A549 (cell line): ENCODE results near the gene CCDC83. TPM values are rescaled to one million over a fixed set of nuclear protein-coding genes. Genes with fewer than 3 reads are reported as not detected.
A peak's percentile ranks its signal among the peaks of the same experiment; 100 is the strongest.

Experiments used
- ATAC-seq, 2 experiments: fragments of 200-7000 bp in 1 of 2; fragments of >200 bp in 1 of 2; cut with Nextera tagmentation in 1 of 2; cut with Tn5 transposase in 1 of 2; 3 replicates each; pipeline versions ENCODE4 v1.8.0 to v1.9.1; 2018 to 2020; ENCODE audit warnings: mild to moderate bottlenecking in 1 of 2, moderate library complexity in 1 of 2
- CTCF ChIA-PET: fragments of 300-600 bp; sonication (Branson Sonifier 250); formaldehyde crosslinking; extraction: SDS; loops from one replicate; lab custom pipeline; 2021; ENCODE audit warnings: antibody characterized with exemption, inconsistent platforms; lab: Yijun Ruan, JAX
- POLR2A ChIA-PET: fragments of 350-600 bp; formaldehyde crosslinking; extraction: SDS; loops from one replicate; lab custom pipeline; 2021; ENCODE audit warnings: antibody characterized with exemption, inconsistent platforms; lab: Yijun Ruan, JAX
- DNase-seq, 2 experiments: peaks; one replicate each; pipeline versions ENCODE4 v3.0.0 to v3.0.0-alpha.2; 2011 to 2016; ENCODE audit warnings: low read depth in 1 of 2, low spot score in 1 of 2
- FAIRE-seq: peaks from 2 replicates; lab custom pipeline; 2011; peaks lifted over from hg19 to GRCh38; lab: Jason Lieb, UNC
- H3K27ac ChIP-seq, 2 experiments: fragments of >200 bp; sonication (Bioruptor Twin); formaldehyde crosslinking; 3 replicates each; pipeline ENCODE4 v1.5.1; 2016 to 2017
- H3K4me1 ChIP-seq: fragments of >200 bp; sonication (Bioruptor Twin); formaldehyde crosslinking; 3 replicates; pipeline ENCODE4 v1.6.1; 2016
- H3K4me2 ChIP-seq: fragments of >200 bp; sonication (Bioruptor Twin); formaldehyde crosslinking; 3 replicates; pipeline ENCODE4 v1.6.1; 2016
- H3K4me3 ChIP-seq: fragments of >200 bp; sonication (Bioruptor Twin); formaldehyde crosslinking; 3 replicates; pipeline ENCODE4 v1.5.1; 2016
- H3K9me3 ChIP-seq: fragments of >200 bp; sonication (Bioruptor Twin); formaldehyde crosslinking; 3 replicates; pipeline ENCODE4 v1.6.1; 2016
- CBX2 ChIP-seq: fragments of 200-600 bp; sonication (generic); IDR thresholded peaks from 2 replicates; pipeline ENCODE4 v1.6.1; 2016; ENCODE audit warnings: low read depth, mild to moderate bottlenecking, borderline replicate concordance
- CEBPB ChIP-seq, 2 experiments: fragments of >200 bp in 1 of 2; sonication (Bioruptor Twin) in 1 of 2; formaldehyde crosslinking in 1 of 2; IDR thresholded peaks; 2 replicates each; pipeline ENCODE4 v1.6.1; 2012 to 2016
- EHMT2 ChIP-seq: fragments of 200-600 bp; sonication (generic); IDR thresholded peaks from 2 replicates; pipeline ENCODE4 v1.6.1; 2016; ENCODE audit warnings: antibody characterized with exemption, low read depth, mild to moderate bottlenecking, moderate library complexity
- ELK1 ChIP-seq: fragments of 150-350 bp; IDR thresholded peaks from 2 replicates; pipeline ENCODE4 v1.6.1; 2014; ENCODE audit warnings: low read depth, mild to moderate bottlenecking, low read length
- EP300 ChIP-seq, 2 experiments: fragments of >200 bp; sonication (Bioruptor Twin); formaldehyde crosslinking; IDR thresholded peaks; 2 replicates in 1 of 2; 3 replicates in 1 of 2; pipeline ENCODE4 v1.6.1; 2016 to 2017
- FOSB ChIP-seq: fragments of 250-450 bp; sonication (Bioruptor Pico); IDR thresholded peaks from 2 replicates; pipeline ENCODE4 v1.5.0; 2020; ENCODE audit warnings: mild to moderate bottlenecking, moderate library complexity
- FOSL2 ChIP-seq, 2 experiments: fragments of 450-650 bp in 1 of 2; fragments of >200 bp in 1 of 2; sonication (Bioruptor Twin) in 1 of 2; formaldehyde crosslinking; IDR thresholded peaks; 2 replicates each; pipeline versions ENCODE4 v1.5.0 to v1.6.1; 2016 to 2020; ENCODE audit warnings: mild to moderate bottlenecking in 1 of 2, moderate library complexity in 1 of 2
- HOXB5 ChIP-seq: fragments of 250-450 bp; sonication (Bioruptor Pico); IDR thresholded peaks from 2 replicates; pipeline ENCODE4 v1.5.0; 2020; ENCODE audit warnings: mild to moderate bottlenecking, moderate library complexity
- JUN ChIP-seq, 2 experiments: fragments of >200 bp; sonication (Bioruptor Twin); formaldehyde crosslinking; IDR thresholded peaks; 2 replicates in 1 of 2; 3 replicates in 1 of 2; pipeline ENCODE4 v1.6.1; 2016 to 2017
- JUNB ChIP-seq: fragments of >200 bp; sonication (Bioruptor Twin); formaldehyde crosslinking; IDR thresholded peaks from 2 replicates; pipeline ENCODE4 v1.6.1; 2016
- KDM1A ChIP-seq: fragments of 200-600 bp; sonication (generic); IDR thresholded peaks from 2 replicates; pipeline ENCODE4 v1.6.1; 2016; ENCODE audit warnings: low read depth, mild to moderate bottlenecking
- KDM5A ChIP-seq: fragments of 200-600 bp; sonication (generic); IDR thresholded peaks from 2 replicates; pipeline ENCODE4 v1.6.1; 2016; ENCODE audit warnings: antibody characterized with exemption, mild to moderate bottlenecking
- MAFK ChIP-seq: fragments of 450-650 bp; IDR thresholded peaks from 2 replicates; pipeline ENCODE4 v1.6.1; 2014; ENCODE audit not compliant: partially characterized antibody
- MAX ChIP-seq: IDR thresholded peaks from 2 replicates; pipeline ENCODE4 v1.6.1; 2012
- RAD21 ChIP-seq, 2 experiments: fragments of >200 bp in 1 of 2; sonication (Bioruptor Twin) in 1 of 2; formaldehyde crosslinking in 1 of 2; IDR thresholded peaks in 1 of 2; conservative IDR thresholded peaks in 1 of 2; 2 replicates in 1 of 2; 3 replicates in 1 of 2; pipeline ENCODE4 v1.6.1; 2012 to 2018; ENCODE audit warnings: inconsistent platforms in 1 of 2
- RARB ChIP-seq: fragments of 250-450 bp; sonication (Bioruptor Pico); IDR thresholded peaks from 2 replicates; pipeline ENCODE4 v1.8.0; 2021; ENCODE audit warnings: mild to moderate bottlenecking, moderate library complexity
- TFCP2L1 ChIP-seq: fragments of 250-450 bp; sonication (Bioruptor Pico); IDR thresholded peaks from 2 replicates; pipeline ENCODE4 v1.5.0; 2021; ENCODE audit warnings: mild to moderate bottlenecking
- ZNF302 ChIP-seq: fragments of 250-450 bp; sonication (Bioruptor Pico); IDR thresholded peaks from 2 replicates; pipeline ENCODE4 v1.9.0; 2021; ENCODE audit warnings: inconsistent platforms, mild to moderate bottlenecking, moderate library complexity
- WGBS: methylation state at CpG from one replicate; pipeline ENCODE4 v1.1.6; 2017; ENCODE audit errors: missing lambda C conversion rate; 5-methylcytosine and 5-hydroxymethylcytosine counted together
- polyA plus RNA-seq, 4 experiments: library from polyadenylated mRNA; depleted of rRNA in 3 of 4; stranded (reverse); fragments of >200 nt; fragmentation: RNase III in 1 of 4; extraction: RNeasy Plus Mini Kit Qiagen cat#74134 plus additional on column Dnase treatment in 1 of 4; gene quantifications; 2 replicates in 3 of 4; 3 replicates in 1 of 4; pipeline ENCODE4 v1.2.3, GENCODE V29; 2011 to 2017
- TF ChIP-seq, protein P1 (sequence below): fragments of >200 bp; sonication (Bioruptor Twin); formaldehyde crosslinking; IDR thresholded peaks from 3 replicates; pipeline ENCODE4 v1.5.1; 2016
- TF ChIP-seq, protein P2 (sequence below): IDR thresholded peaks from 2 replicates; pipeline ENCODE4 v1.6.1; 2012

The CCDC83 gene
- polyA plus RNA-seq, 2 of the 4 experiments (the other 2 are of a cell fraction) = not detected

DNA sequence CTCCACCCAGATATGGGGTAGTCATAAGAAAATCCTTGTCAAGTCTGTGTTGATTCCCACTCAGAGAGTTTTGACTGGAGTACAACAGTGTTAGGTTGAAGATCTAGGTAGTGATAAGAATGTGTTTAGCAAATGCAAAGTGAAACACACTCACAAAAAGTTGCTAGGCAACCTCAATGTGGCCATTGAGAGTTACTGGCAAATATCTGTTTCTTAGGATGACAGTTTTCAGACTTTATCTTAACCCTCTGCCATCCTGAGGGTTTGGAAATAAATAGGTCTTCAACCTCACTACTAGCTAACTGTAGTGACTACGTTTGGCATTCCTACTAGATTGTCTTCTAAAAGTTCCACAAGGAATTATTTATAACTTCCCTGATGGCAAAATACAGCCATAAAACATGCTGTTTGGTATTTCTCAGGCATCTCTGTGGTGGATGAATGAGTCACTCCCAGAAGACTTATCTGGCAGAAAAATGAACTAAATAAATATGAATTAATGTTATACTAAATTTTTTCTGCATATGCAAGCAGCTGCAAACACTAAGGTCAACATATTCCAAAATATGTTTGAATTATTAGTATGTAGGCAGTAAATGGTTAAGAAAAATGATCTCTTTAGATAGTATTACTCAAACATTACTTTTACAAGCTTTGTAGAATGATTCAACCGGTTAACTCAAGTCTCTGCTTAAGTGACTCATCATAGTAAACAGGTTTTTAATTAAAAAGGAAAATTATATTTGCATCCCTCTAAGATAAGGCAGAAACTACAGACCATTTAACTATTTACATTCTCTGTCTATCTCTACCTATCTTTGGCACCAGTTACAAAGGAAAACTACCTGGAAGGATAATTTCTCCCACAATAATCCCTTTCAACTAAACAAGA lies 27.2 kb upstream of the CCDC83 start (continued):
- TF ChIP-seq, protein P1, sequence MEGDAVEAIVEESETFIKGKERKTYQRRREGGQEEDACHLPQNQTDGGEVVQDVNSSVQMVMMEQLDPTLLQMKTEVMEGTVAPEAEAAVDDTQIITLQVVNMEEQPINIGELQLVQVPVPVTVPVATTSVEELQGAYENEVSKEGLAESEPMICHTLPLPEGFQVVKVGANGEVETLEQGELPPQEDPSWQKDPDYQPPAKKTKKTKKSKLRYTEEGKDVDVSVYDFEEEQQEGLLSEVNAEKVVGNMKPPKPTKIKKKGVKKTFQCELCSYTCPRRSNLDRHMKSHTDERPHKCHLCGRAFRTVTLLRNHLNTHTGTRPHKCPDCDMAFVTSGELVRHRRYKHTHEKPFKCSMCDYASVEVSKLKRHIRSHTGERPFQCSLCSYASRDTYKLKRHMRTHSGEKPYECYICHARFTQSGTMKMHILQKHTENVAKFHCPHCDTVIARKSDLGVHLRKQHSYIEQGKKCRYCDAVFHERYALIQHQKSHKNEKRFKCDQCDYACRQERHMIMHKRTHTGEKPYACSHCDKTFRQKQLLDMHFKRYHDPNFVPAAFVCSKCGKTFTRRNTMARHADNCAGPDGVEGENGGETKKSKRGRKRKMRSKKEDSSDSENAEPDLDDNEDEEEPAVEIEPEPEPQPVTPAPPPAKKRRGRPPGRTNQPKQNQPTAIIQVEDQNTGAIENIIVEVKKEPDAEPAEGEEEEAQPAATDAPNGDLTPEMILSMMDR = no peak
- TF ChIP-seq MAX (peak; percentile 43; the same call in 1 of the 2 replicates), EP300 (IDR thresholded peaks at IDR 0.05) (peak; percentile 54 to 68; a peak in 3 of 5 replicates), ZNF302 (CRISPR knock-in tag) (no peak), RAD21 (conservative IDR thresholded peaks at IDR 0.05 in 1 of 2, IDR thresholded peaks at IDR 0.05 in 1 of 2) (peak; percentile 9 to 45; a peak in 2 of 5 replicates), HOXB5 (CRISPR knock-in tag) (no peak), FOSB (no peak), JUNB (peak; percentile 99), KDM1A (no peak), KDM5A (no peak), CEBPB (IDR thresholded peaks at IDR 0.05) (peak; percentile 75 to 86; a peak in 3 of 4 replicates), TFCP2L1 (CRISPR knock-in tag) (no peak), EHMT2 (no peak), ELK1 (no peak)
- TF ChIP-seq, protein P2, sequence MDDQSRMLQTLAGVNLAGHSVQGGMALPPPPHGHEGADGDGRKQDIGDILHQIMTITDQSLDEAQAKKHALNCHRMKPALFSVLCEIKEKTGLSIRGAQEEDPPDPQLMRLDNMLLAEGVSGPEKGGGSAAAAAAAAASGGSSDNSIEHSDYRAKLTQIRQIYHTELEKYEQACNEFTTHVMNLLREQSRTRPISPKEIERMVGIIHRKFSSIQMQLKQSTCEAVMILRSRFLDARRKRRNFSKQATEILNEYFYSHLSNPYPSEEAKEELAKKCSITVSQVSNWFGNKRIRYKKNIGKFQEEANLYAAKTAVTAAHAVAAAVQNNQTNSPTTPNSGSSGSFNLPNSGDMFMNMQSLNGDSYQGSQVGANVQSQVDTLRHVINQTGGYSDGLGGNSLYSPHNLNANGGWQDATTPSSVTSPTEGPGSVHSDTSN = peak; percentile 60; the same call in 1 of the 2 replicates

- POLR2A ChIA-PET = interaction anchor here (0.6 to 1.2 kb wide), 3 partner anchors 33 to 164 kb away, joined by 3 to 4 read pairs (median 3); partner anchors contain the start of gene CREBZF
- Histone ChIP-seq H3K4me2 (peak overlapping the region; percentile 88), H3K27ac (peak overlapping the region; percentile 59 to 76; a peak in 5 of 6 replicates), H3K4me3 (no peak overlapping the region), H3K9me3 (no peaks in the 10 kb centered on the region), H3K4me1 (peaks cover 56% of the 10 kb centered on the region)
- ATAC-seq = peak; percentile 10 to 22; a peak in 4 of 6 replicates
- no peak for FAIRE-seq
- peak in 1 of 2 experiments; percentile 43 for DNase-seq
- CTCF ChIA-PET = interaction anchor here (0.6 to 5.2 kb wide), 7 partner anchors 14 to 1434 kb away, joined by 3 to 35 read pairs (median 11); partner anchors contain the start of gene CCDC83
- 13% methylated on average over 1 of the region's 1 CpG for WGBS
- no peak for TF ChIP-seq JUN (IDR thresholded peaks at IDR 0.05)
- no peak for TF ChIP-seq RARB (CRISPR knock-in tag)
- TF ChIP-seq CBX2 = no peak
These were observed 26.6 kb upstream of the CCDC83 start for GRCh38 chr11:85828640-85828978.

DNA sequence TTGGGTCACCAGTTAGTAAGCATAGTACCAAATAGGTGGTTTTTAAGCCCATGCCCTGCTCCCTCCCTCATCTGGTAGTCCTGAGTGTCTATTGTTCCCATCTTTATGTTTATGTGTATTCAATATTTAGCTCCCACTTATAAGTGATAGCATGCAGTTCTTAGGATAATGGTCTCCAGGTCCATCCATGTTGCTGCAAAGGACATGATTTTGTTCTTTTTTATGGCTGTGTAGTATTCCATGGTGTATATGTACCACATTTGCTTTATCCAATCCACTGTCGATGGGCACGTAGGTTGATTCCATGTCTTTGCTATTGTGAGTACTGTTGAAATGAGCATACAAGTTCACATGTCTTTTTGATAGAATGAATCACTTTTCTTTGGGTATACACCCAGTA lies 26.0 kb upstream of the CCDC83 start:
- H3K4me2 ChIP-seq = no peak overlapping the region
- ATAC-seq (no peak), DNase-seq (no peak), FAIRE-seq (no peak)
- H3K27ac ChIP-seq = peak overlapping the region; percentile 59 to 76; a peak in 5 of 6 replicates
- no peak overlapping the region for H3K4me3 ChIP-seq
- ChIA-PET POLR2A (interaction anchor here (0.6 kb wide), 1 partner anchor 33 kb away, joined by 3 read pairs; no protein-coding TSS in a partner anchor), CTCF (interaction anchor here (3.0 to 3.6 kb wide), 2 partner anchors 13 to 26 kb away, joined by 10 to 11 read pairs; partner anchors contain the start of gene CCDC83)
- peaks cover 56% of the 10 kb centered on the region for H3K4me1 ChIP-seq
- 93% methylated on average over 2 of the region's 2 CpGs for WGBS
- TF ChIP-seq, protein P2 = no peak
- TF ChIP-seq KDM1A = 0 out of 2 replicates have a peak, but pooled peaks have one; percentile 48
- TF ChIP-seq FOSL2 (IDR thresholded peaks at IDR 0.05) = no peak
- TF ChIP-seq FOSL2 (CRISPR knock-in tag; IDR thresholded peaks at IDR 0.05) = no peak
- TF ChIP-seq MAFK = no peak
- H3K9me3 ChIP-seq = no peaks in the 10 kb centered on the region
